CD4-positive, alpha-beta T cell treated with Interferon alpha-2 for 1 hour (primary cell): Measurements from ENCODE around the gene PIP4K2A.
"Not testable (repeated sequence)": the region's sequence is repeated elsewhere in the genome, so short reads cannot be mapped to it uniquely, and the experiment has no call there.

ENCODE experiments used
- DNase-seq, 2 donors: peaks; one replicate each; pipeline ENCODE4 v3.0.0-alpha.2; 2020 to 2022

PIP4K2A gene

GRCh38 chr10:22548344-22548743, 166.0 kb downstream of the PIP4K2A start:
- DNase-seq, result no peak

GRCh38 chr10:22545643-22546042, 168.7 kb downstream of the PIP4K2A start:
- no peak for DNase-seq

- no peak for DNase-seq
These were observed 169.9 kb downstream of the PIP4K2A start for GRCh38 chr10:22544325-22545068.

- no peak for DNase-seq
These were observed 171.6 kb downstream of the PIP4K2A start for GRCh38 chr10:22542773-22543172.

GRCh38 chr10:22541900-22542299, 172.5 kb downstream of the PIP4K2A start:
- no peak for DNase-seq

GRCh38 chr10:22539579-22540298, 174.6 kb downstream of the PIP4K2A start:
- DNase-seq, result no peak

GRCh38 chr10:22537810-22538209, 176.6 kb downstream of the PIP4K2A start:
- no peak for DNase-seq

- DNase-seq, result no peak
These were observed 177.8 kb downstream of the PIP4K2A start for GRCh38 chr10:22536620-22537019.

- DNase-seq, result no peak
These were observed 179.4 kb downstream of the PIP4K2A start for GRCh38 chr10:22534849-22535604.

GRCh38 chr10:22531441-22531840, 182.9 kb downstream of the PIP4K2A start:
- DNase-seq, result no peak

- DNase-seq, result no peak
These were observed 183.4 kb downstream of the PIP4K2A start for GRCh38 chr10:22531008-22531407.

- DNase-seq, result no peak
These were observed 186.9 kb downstream of the PIP4K2A start for GRCh38 chr10:22527520-22527919.

GRCh38 chr10:22524333-22524732, 190.0 kb downstream of the PIP4K2A start:
- DNase-seq, result not testable (repeated sequence)

- not testable (repeated sequence) for DNase-seq
These were observed 193.7 kb downstream of the PIP4K2A start for GRCh38 chr10:22520645-22521044.

- no peak for DNase-seq
These were observed 196.1 kb downstream of the PIP4K2A start for GRCh38 chr10:22518167-22518724.

GRCh38 chr10:22515009-22515408, 199.4 kb downstream of the PIP4K2A start:
- DNase-seq, result no peak

GRCh38 chr10:22514414-22514758, 200.0 kb downstream of the PIP4K2A start:
- DNase-seq, result not testable (repeated sequence)

- DNase-seq, result not testable (repeated sequence)
These were observed 200.6 kb downstream of the PIP4K2A start for GRCh38 chr10:22513483-22514413.

- not testable (repeated sequence) for DNase-seq
These were observed 202.4 kb downstream of the PIP4K2A start for GRCh38 chr10:22512015-22512414.

- not testable (repeated sequence) for DNase-seq
These were observed 206.2 kb downstream of the PIP4K2A start for GRCh38 chr10:22508214-22508613.

GRCh38 chr10:22505911-22506685, 208.3 kb downstream of the PIP4K2A start:
- peak; percentile 52 to 58 for DNase-seq
